OCI-LY1 (cell line): ENCODE measurements around the gene BMPER.

Experiments
- H2AFZ ChIP-seq: fragments of 200-600 bp; sonication (generic), shearing (Covaris generic); 2 replicates; pipeline ENCODE4 v1.6.0; 2014; ENCODE audit warnings: antibody characterized with exemption, mild to moderate bottlenecking, low read length
- H3F3A ChIP-seq: fragments of 200-600 bp; sonication (generic), shearing (Covaris generic); 2 replicates; pipeline ENCODE4 v1.6.0; 2014; ENCODE audit warnings: mild to moderate bottlenecking, antibody characterized with exemption, low read length, moderate library complexity; ENCODE audit not compliant: insufficient read depth
- H3K27ac ChIP-seq: fragments of 200-600 bp; sonication (generic); 2 replicates; pipeline ENCODE4 v1.5.1; 2014; ENCODE audit warnings: low read length, mixed run types, mild to moderate bottlenecking, low read depth; ENCODE audit not compliant: poor library complexity, severe bottlenecking
- H3K27me3 ChIP-seq: fragments of 200-600 bp; sonication (generic); 2 replicates; pipeline ENCODE4 v1.6.0; 2014; ENCODE audit warnings: antibody characterized with exemption, mild to moderate bottlenecking, low read length, moderate library complexity; ENCODE audit not compliant: insufficient read depth
- H3K36me3 ChIP-seq: fragments of 200-600 bp; sonication (generic); 2 replicates; pipeline ENCODE4 v1.6.1; 2014; ENCODE audit warnings: mild to moderate bottlenecking, antibody characterized with exemption, low read length, moderate library complexity, mixed read lengths; ENCODE audit not compliant: insufficient read depth
- H3K4me1 ChIP-seq: fragments of 200-600 bp; sonication (generic); 2 replicates; pipeline ENCODE4 v1.5.1; 2014; ENCODE audit warnings: mild to moderate bottlenecking, low read length, moderate library complexity; ENCODE audit not compliant: insufficient read depth, severe bottlenecking
- H3K4me2 ChIP-seq: fragments of 200-600 bp; sonication (generic), shearing (Covaris generic); 2 replicates; pipeline ENCODE4 v1.6.1; 2014; ENCODE audit warnings: low read length
- H3K4me3 ChIP-seq: fragments of 200-600 bp; sonication (generic); 2 replicates; pipeline ENCODE4 v1.5.1; 2014; ENCODE audit warnings: low read length, low read depth, mild to moderate bottlenecking, mixed read lengths; ENCODE audit not compliant: poor library complexity, severe bottlenecking
- H3K79me2 ChIP-seq: fragments of 200-600 bp; shearing (Covaris generic); 2 replicates; pipeline ENCODE4 v1.6.1; 2016; ENCODE audit warnings: mixed run types, low read length, mixed read lengths; ENCODE audit not compliant: insufficient read depth
- H3K9ac ChIP-seq: fragments of 200-600 bp; sonication (generic), shearing (Covaris generic); 2 replicates; pipeline ENCODE4 v1.6.1; 2014; ENCODE audit warnings: mild to moderate bottlenecking, low read length, mixed read lengths
- H3K9me2 ChIP-seq: fragments of 200-600 bp; sonication (generic), shearing (Covaris generic); 2 replicates; pipeline ENCODE4 v1.6.1; 2014; ENCODE audit warnings: low read depth, mild to moderate bottlenecking, low read length, mixed read lengths
- H3K9me3 ChIP-seq: fragments of 200-600 bp; shearing (Covaris generic); 2 replicates; pipeline ENCODE4 v1.6.1; 2014; ENCODE audit warnings: low read length, mixed read lengths
- H4K20me1 ChIP-seq: fragments of 200-600 bp; sonication (generic), shearing (Covaris generic); 2 replicates; pipeline ENCODE4 v1.6.0; 2016; ENCODE audit warnings: mild to moderate bottlenecking, low read length; ENCODE audit not compliant: insufficient read depth
- CTCF ChIP-seq: fragments of 200-600 bp; sonication (generic), shearing (Covaris generic); IDR thresholded peaks from 2 replicates; pipeline ENCODE4 v1.5.1; 2017; ENCODE audit warnings: mild to moderate bottlenecking, antibody characterized with exemption, low read length, moderate library complexity, mixed read lengths
- EZH2 ChIP-seq: fragments of 200-600 bp; sonication (generic), shearing (Covaris generic); IDR thresholded peaks from 2 replicates; pipeline ENCODE4 v1.8.0; 2017; ENCODE audit warnings: borderline replicate concordance, mixed run types, mild to moderate bottlenecking, antibody characterized with exemption, low read length, moderate library complexity, mixed read lengths

BMPER gene

GRCh38 chr7:33932832-33933468 is 27.6 kb downstream of the BMPER start:
- Histone ChIP-seq H3K4me1 (no peaks in the 10 kb centered on the region), H3K79me2 (no peaks in the 10 kb centered on the region), H3K4me3 (no peak overlapping the region), H3K9me3 (no peaks in the 10 kb centered on the region), H3K4me2 (no peak overlapping the region), H3K27ac (no peak overlapping the region), H3K27me3 (no peaks in the 10 kb centered on the region), H4K20me1 (no peaks in the 10 kb centered on the region), H3F3A (no peaks in the 10 kb centered on the region), H2AFZ (no peak overlapping the region), H3K36me3 (no peaks in the 10 kb centered on the region), H3K9me2 (no peaks in the 10 kb centered on the region), H3K9ac (no peak overlapping the region)
- TF ChIP-seq EZH2 (no peak), CTCF (peak; percentile 99)

- TF ChIP-seq CTCF: no peak
- no peak for TF ChIP-seq EZH2
Measured at GRCh38 chr7:33933611-33934281, 28.4 kb downstream of the BMPER start.

GRCh38 chr7:33934391-33934790 is 29.1 kb downstream of the BMPER start:
- Histone ChIP-seq H2AFZ (no peak overlapping the region), H3K9me2 (no peaks in the 10 kb centered on the region), H3K27ac (no peak overlapping the region), H3K4me3 (no peak overlapping the region), H3K4me1 (no peaks in the 10 kb centered on the region), H3K27me3 (no peaks in the 10 kb centered on the region), H3K9me3 (no peaks in the 10 kb centered on the region), H3K79me2 (no peaks in the 10 kb centered on the region), H3K9ac (no peak overlapping the region), H3K4me2 (no peak overlapping the region), H3F3A (no peaks in the 10 kb centered on the region), H4K20me1 (no peaks in the 10 kb centered on the region), H3K36me3 (no peaks in the 10 kb centered on the region)
- no peak for TF ChIP-seq CTCF
- no peak for TF ChIP-seq EZH2

More at GRCh38 chr7:33933611-33934281, 28.4 kb downstream of the BMPER start:
- H3K4me2 ChIP-seq: no peak overlapping the region
- no peaks in the 10 kb centered on the region for H3K27me3 ChIP-seq
- H3K27ac ChIP-seq: no peak overlapping the region
- H3K9ac ChIP-seq: no peak overlapping the region
- no peaks in the 10 kb centered on the region for H3F3A ChIP-seq
- no peaks in the 10 kb centered on the region for H3K36me3 ChIP-seq
- no peak overlapping the region for H2AFZ ChIP-seq
- no peaks in the 10 kb centered on the region for H3K9me2 ChIP-seq
- no peaks in the 10 kb centered on the region for H3K9me3 ChIP-seq
- no peaks in the 10 kb centered on the region for H4K20me1 ChIP-seq
- no peak overlapping the region for H3K4me3 ChIP-seq
- no peaks in the 10 kb centered on the region for H3K4me1 ChIP-seq
- H3K79me2 ChIP-seq: no peaks in the 10 kb centered on the region
